Measurements from ENCODE around the gene MIA.

MIA gene

GRCh38 chr19:40807147-40808020 is 32.1 kb downstream of the MIA start:
- DNase-seq (ENCODE audit: low read depth) = no peak
- no peak for TF ChIP-seq CTCF (conservative IDR thresholded peaks at IDR 0.05; ENCODE audit: low read length)
- no peak overlapping the region for H3K4me3 ChIP-seq (ENCODE audit: low read length)

- TF ChIP-seq CTCF (conservative IDR thresholded peaks at IDR 0.05; ENCODE audit: low read length) = no peak
- H3K4me3 ChIP-seq (ENCODE audit: low read length) = no peak overlapping the region
- DNase-seq (ENCODE audit: low read depth) = no peak
Measured at GRCh38 chr19:40808021-40808325, 32.7 kb downstream of the MIA start.

GRCh38 chr19:40808497-40808896 is 33.2 kb downstream of the MIA start:
- no peak for TF ChIP-seq CTCF (conservative IDR thresholded peaks at IDR 0.05; ENCODE audit: low read length)
- no peak overlapping the region for H3K4me3 ChIP-seq (ENCODE audit: low read length)
- no peak for DNase-seq (ENCODE audit: low read depth)

GRCh38 chr19:40809358-40810086 is 34.2 kb downstream of the MIA start:
- DNase-seq (ENCODE audit: low read depth) = no peak
- no peak for TF ChIP-seq CTCF (conservative IDR thresholded peaks at IDR 0.05; ENCODE audit: low read length)
- no peak overlapping the region; the same call in 1 of the 2 replicates for H3K4me3 ChIP-seq (ENCODE audit: low read length)

- DNase-seq (ENCODE audit: low read depth) = no peak
- peak overlapping the region; percentile 1 for H3K4me3 ChIP-seq (ENCODE audit: low read length)
- TF ChIP-seq CTCF (conservative IDR thresholded peaks at IDR 0.05; ENCODE audit: low read length) = no peak
Measured at GRCh38 chr19:40810160-40810559, 34.8 kb downstream of the MIA start.

GRCh38 chr19:40810649-40811408 is 35.5 kb downstream of the MIA start:
- H3K4me3 ChIP-seq (ENCODE audit: low read length) = peak overlapping the region; percentile 56
- 0 out of 2 replicates have a peak, but pooled peaks have one; percentile 13 for TF ChIP-seq CTCF (conservative IDR thresholded peaks at IDR 0.05; ENCODE audit: low read length)
- DNase-seq (ENCODE audit: low read depth) = peak; percentile 82

Measured in AG10803 (cell line).